Left renal cortex interstitium (tissue), 4 donors: ENCODE data around the gene LAMP5. TPM values are rescaled to one million over a fixed set of nuclear protein-coding genes. Genes with fewer than 3 reads are reported as not detected.

Experiments used
- DNase-seq, 4 donors: peaks; one replicate each; pipeline ENCODE4 v3.0.0-alpha.2; 2013; ENCODE audit warnings: low read depth in 4 of 4, low spot score in 2 of 4, missing footprints in 1 of 4
- polyA plus RNA-seq, 4 donors: library from polyadenylated mRNA; unstranded; fragments of 120-200 nt; gene quantifications; one replicate each; pipeline ENCODE4 v1.2.1, GENCODE V29; 2013; ENCODE audit not compliant: insufficient read length in 4 of 4

The LAMP5 gene
- polyA plus RNA-seq = 1 to 10 TPM; 4.5 to 7.5 (median 5.9) TPM

GRCh38 chr20:9514461-9515213 lies at the start of gene LAMP5:
LAMP5 (plus strand) TSS chr20:9514590; CDS start chr20:9514853, 263 bp downstream.
- no peak for DNase-seq

GRCh38 chr20:9467995-9468394 lies 46.4 kb upstream of the LAMP5 start:
- DNase-seq = no peak

GRCh38 chr20:9474835-9475415 lies 39.5 kb upstream of the LAMP5 start:
- no peak for DNase-seq

GRCh38 chr20:9475456-9475855 lies 38.9 kb upstream of the LAMP5 start:
- DNase-seq = no peak

- DNase-seq = no peak
Measured at GRCh38 chr20:9476174-9476573, 38.2 kb upstream of the LAMP5 start.

- DNase-seq = no peak
Measured at GRCh38 chr20:9476637-9477036, 37.8 kb upstream of the LAMP5 start.

- no peak for DNase-seq
Measured at GRCh38 chr20:9478771-9479170, 35.6 kb upstream of the LAMP5 start.

GRCh38 chr20:9480066-9480465 lies 34.3 kb upstream of the LAMP5 start:
- no peak for DNase-seq

- DNase-seq = no peak
Measured at GRCh38 chr20:9482180-9482579, 32.2 kb upstream of the LAMP5 start.

GRCh38 chr20:9483131-9483530 lies 31.3 kb upstream of the LAMP5 start:
- no peak for DNase-seq

GRCh38 chr20:9485614-9486340 lies 28.6 kb upstream of the LAMP5 start:
- DNase-seq = no peak

GRCh38 chr20:9487231-9487630 lies 27.2 kb upstream of the LAMP5 start:
- DNase-seq = no peak

GRCh38 chr20:9488063-9488462 lies 26.3 kb upstream of the LAMP5 start:
- no peak for DNase-seq

GRCh38 chr20:9490161-9490560 lies 24.2 kb upstream of the LAMP5 start:
- DNase-seq = no peak

- no peak for DNase-seq
Measured at GRCh38 chr20:9490631-9491030, 23.8 kb upstream of the LAMP5 start.

- DNase-seq = no peak
Measured at GRCh38 chr20:9491324-9491723, 23.1 kb upstream of the LAMP5 start.

GRCh38 chr20:9492067-9492466 lies 22.3 kb upstream of the LAMP5 start:
- DNase-seq = no peak

- no peak for DNase-seq
Measured at GRCh38 chr20:9493803-9494202, 20.6 kb upstream of the LAMP5 start.

- no peak for DNase-seq
Measured at GRCh38 chr20:9495701-9496100, 18.7 kb upstream of the LAMP5 start.

- DNase-seq = no peak
Measured at GRCh38 chr20:9496155-9496554, 18.2 kb upstream of the LAMP5 start.

GRCh38 chr20:9498322-9498721 lies 16.1 kb upstream of the LAMP5 start:
- DNase-seq = no peak
